GM23338 (cell line): Measurements from ENCODE around the gene EEPD1. TPM values are rescaled to one million over a fixed set of nuclear protein-coding genes. Genes with fewer than 3 reads are reported as not detected.
A peak's percentile ranks its signal among the peaks of the same experiment; 100 is the strongest.

Experiments
- ATAC-seq: fragments of 200-7000 bp; cut with Tn5 transposase; 3 replicates; pipeline ENCODE4 v1.9.1; 2020
- DNase-seq: peaks from one replicate; pipeline ENCODE4 v3.0.0-alpha.2; 2015; ENCODE audit warnings: low spot score
- H2AFZ ChIP-seq: fragments of 200-600 bp; sonication (generic); 2 replicates; pipeline ENCODE4 v1.8.0; 2016; ENCODE audit warnings: antibody characterized with exemption, mild to moderate bottlenecking, moderate library complexity
- H3F3A ChIP-seq: fragments of 200-600 bp; sonication (generic); replicated peaks from 2 replicates; pipeline ENCODE4 v1.8.0; 2017; ENCODE audit warnings: antibody characterized with exemption, mixed run types, low read depth
- H3K27ac ChIP-seq: fragments of 200-600 bp; sonication (generic); 2 replicates; pipeline ENCODE4 v1.6.1; 2016; ENCODE audit warnings: low read depth
- H3K27me3 ChIP-seq: fragments of 200-600 bp; sonication (generic); 2 replicates; pipeline ENCODE4 v1.8.0; 2016; ENCODE audit warnings: mild to moderate bottlenecking, mixed run types, moderate library complexity; ENCODE audit not compliant: insufficient read depth
- H3K36me3 ChIP-seq: fragments of 200-600 bp; sonication (generic); 2 replicates; pipeline ENCODE4 v1.8.0; 2016; ENCODE audit warnings: mild to moderate bottlenecking; ENCODE audit not compliant: insufficient read depth
- H3K4me1 ChIP-seq: fragments of 200-600 bp; sonication (generic); 2 replicates; pipeline ENCODE4 v1.8.0; 2016; ENCODE audit warnings: mild to moderate bottlenecking, moderate library complexity; ENCODE audit not compliant: insufficient read depth
- H3K4me2 ChIP-seq: fragments of 200-600 bp; sonication (generic); 2 replicates; pipeline ENCODE4 v1.7.1; 2017; ENCODE audit warnings: mixed run types
- H3K4me3 ChIP-seq: fragments of 200-600 bp; sonication (generic); 2 replicates; pipeline ENCODE4 v1.6.1; 2016; ENCODE audit warnings: mixed run types
- H3K79me2 ChIP-seq: fragments of 200-600 bp; sonication (generic); replicated peaks from 2 replicates; pipeline ENCODE4 v1.8.0; 2017; ENCODE audit warnings: mild to moderate bottlenecking; ENCODE audit not compliant: insufficient read depth
- H3K9me2 ChIP-seq: fragments of 200-600 bp; sonication (generic); 2 replicates; pipeline ENCODE4 v1.8.0; 2017; ENCODE audit not compliant: insufficient read depth
- H4K20me1 ChIP-seq: fragments of 200-600 bp; sonication (generic); replicated peaks from 2 replicates; pipeline ENCODE4 v1.8.0; 2017; ENCODE audit warnings: mild to moderate bottlenecking; ENCODE audit not compliant: insufficient read depth
- H3K27ac Mint-ChIP-seq: 2 replicates; pipeline ENCODE4 v1.8.0; 2020; ENCODE audit warnings: inconsistent platforms, mild to moderate bottlenecking, moderate library complexity, mixed read lengths
- H3K27me3 Mint-ChIP-seq: 3 replicates; pipeline ENCODE4 v1.8.0; 2022; ENCODE audit warnings: low read depth, mild to moderate bottlenecking, moderate library complexity, mixed read lengths, inconsistent platforms; ENCODE audit not compliant: insufficient read depth, poor library complexity
- H3K36me3 Mint-ChIP-seq: 3 replicates; pipeline ENCODE4 v1.8.0; 2021; ENCODE audit warnings: low read depth, mild to moderate bottlenecking, inconsistent platforms, moderate library complexity, mixed read lengths
- H3K4me1 Mint-ChIP-seq: 3 replicates; pipeline ENCODE4 v1.8.0; 2020; ENCODE audit warnings: mild to moderate bottlenecking, inconsistent platforms, mixed read lengths
- H3K4me3 Mint-ChIP-seq: 3 replicates; pipeline ENCODE4 v1.8.0; 2021; ENCODE audit warnings: moderate library complexity, mild to moderate bottlenecking, inconsistent platforms, mixed read lengths
- H3K9me3 Mint-ChIP-seq: 3 replicates; pipeline ENCODE4 v1.8.0; 2020; ENCODE audit warnings: moderate library complexity, mild to moderate bottlenecking, inconsistent platforms, mixed read lengths
- CREB1 ChIP-seq: fragments of 250-450 bp; sonication (Bioruptor Pico); IDR thresholded peaks from 2 replicates; pipeline ENCODE4 v1.5.0; 2020; ENCODE audit warnings: low read depth, mild to moderate bottlenecking, moderate library complexity
- EZH2 ChIP-seq: fragments of 200-600 bp; sonication (generic); IDR thresholded peaks from one replicate; pipeline ENCODE4 v1.8.0; 2017; ENCODE audit warnings: antibody characterized with exemption, mild to moderate bottlenecking, low read depth; ENCODE audit not compliant: unreplicated experiment
- EZH2phosphoT487 ChIP-seq: fragments of 200-600 bp; sonication (generic); IDR thresholded peaks from one replicate; pipeline ENCODE4 v1.8.1; 2018; ENCODE audit warnings: antibody characterized with exemption; ENCODE audit not compliant: unreplicated experiment
- JUNB ChIP-seq: IDR thresholded peaks from one replicate; pipeline ENCODE4 v1.6.1; 2016; ENCODE audit warnings: antibody characterized with exemption; ENCODE audit not compliant: unreplicated experiment
- POLR2AphosphoS5 ChIP-seq: IDR thresholded peaks from 2 replicates; pipeline ENCODE4 v1.6.1; 2016; ENCODE audit warnings: antibody characterized with exemption, low read depth
- ZNF114 ChIP-seq: fragments of 250-450 bp; sonication (Bioruptor Pico); IDR thresholded peaks from 2 replicates; pipeline ENCODE4 v1.5.0; 2020; ENCODE audit warnings: mild to moderate bottlenecking, moderate library complexity
- polyA plus RNA-seq: library from polyadenylated mRNA; unstranded; fragments of >200 nt; fragmentation: Nextera tagmentation; extraction: Ambion mirVana; gene quantifications from 2 replicates; pipeline ENCODE4 v1.2.1, GENCODE V29; 2016
- total RNA-seq: library from RNA; depleted of rRNA; stranded (reverse); fragments of >200 nt; shearing (Covaris generic); gene quantifications from 2 replicates; pipeline ENCODE4 v1.2.3, GENCODE V29; 2014
- TF ChIP-seq, protein P1 (sequence below): fragments of 250-450 bp; sonication (Bioruptor Pico); IDR thresholded peaks from 2 replicates; pipeline ENCODE4 v1.5.0; 2020; ENCODE audit warnings: mild to moderate bottlenecking, moderate library complexity
- TF ChIP-seq, protein P2 (sequence below): IDR thresholded peaks from 2 replicates; pipeline ENCODE4 v1.6.1; 2016; ENCODE audit warnings: antibody characterized with exemption

Gene EEPD1
- total and polyA plus RNA-seq, 2 experiments from 2014 or later: 4.1 to 17.1 TPM

DNA sequence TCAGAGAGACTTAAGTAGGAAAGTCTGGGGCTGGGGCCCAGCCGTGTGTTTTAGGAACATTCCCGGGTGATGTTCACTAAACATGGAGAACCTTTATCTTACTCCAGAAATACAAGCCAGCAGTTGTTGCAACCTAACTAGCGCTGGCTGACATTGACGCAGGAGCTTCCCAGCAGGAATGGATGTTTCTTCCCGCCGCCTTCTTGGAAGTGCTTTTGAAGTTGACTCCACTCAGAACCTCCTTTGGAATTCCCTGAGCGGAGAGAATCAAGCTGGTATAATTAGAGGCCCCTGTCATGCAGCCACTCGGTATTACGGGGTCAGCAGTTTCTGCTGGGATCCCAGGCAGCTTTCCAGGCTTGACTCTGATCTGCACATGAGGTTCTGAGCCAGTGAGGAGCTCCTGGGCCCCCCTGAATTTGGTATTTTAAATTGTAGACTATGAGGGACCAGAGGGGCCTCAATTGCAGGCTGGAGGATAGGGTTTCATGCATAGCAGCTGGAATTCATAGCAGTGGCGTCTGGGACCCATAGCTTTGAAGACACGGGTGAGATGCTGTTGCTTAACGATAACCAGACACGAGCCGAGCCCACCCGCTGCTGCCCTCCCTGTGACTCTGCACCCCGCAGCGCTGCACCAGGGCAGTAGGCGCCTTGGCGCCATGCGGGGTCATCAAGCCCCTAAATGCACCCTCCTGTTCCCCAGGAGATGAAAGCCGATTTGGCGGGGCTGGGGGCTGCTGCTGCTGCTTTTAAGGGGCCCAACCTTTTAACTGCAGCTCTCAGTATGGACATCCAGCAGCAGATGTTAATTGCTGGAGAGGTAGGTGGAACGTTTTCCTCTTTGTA, 61.8 kb downstream of the EEPD1 start (continued):
- TF ChIP-seq, protein P1, sequence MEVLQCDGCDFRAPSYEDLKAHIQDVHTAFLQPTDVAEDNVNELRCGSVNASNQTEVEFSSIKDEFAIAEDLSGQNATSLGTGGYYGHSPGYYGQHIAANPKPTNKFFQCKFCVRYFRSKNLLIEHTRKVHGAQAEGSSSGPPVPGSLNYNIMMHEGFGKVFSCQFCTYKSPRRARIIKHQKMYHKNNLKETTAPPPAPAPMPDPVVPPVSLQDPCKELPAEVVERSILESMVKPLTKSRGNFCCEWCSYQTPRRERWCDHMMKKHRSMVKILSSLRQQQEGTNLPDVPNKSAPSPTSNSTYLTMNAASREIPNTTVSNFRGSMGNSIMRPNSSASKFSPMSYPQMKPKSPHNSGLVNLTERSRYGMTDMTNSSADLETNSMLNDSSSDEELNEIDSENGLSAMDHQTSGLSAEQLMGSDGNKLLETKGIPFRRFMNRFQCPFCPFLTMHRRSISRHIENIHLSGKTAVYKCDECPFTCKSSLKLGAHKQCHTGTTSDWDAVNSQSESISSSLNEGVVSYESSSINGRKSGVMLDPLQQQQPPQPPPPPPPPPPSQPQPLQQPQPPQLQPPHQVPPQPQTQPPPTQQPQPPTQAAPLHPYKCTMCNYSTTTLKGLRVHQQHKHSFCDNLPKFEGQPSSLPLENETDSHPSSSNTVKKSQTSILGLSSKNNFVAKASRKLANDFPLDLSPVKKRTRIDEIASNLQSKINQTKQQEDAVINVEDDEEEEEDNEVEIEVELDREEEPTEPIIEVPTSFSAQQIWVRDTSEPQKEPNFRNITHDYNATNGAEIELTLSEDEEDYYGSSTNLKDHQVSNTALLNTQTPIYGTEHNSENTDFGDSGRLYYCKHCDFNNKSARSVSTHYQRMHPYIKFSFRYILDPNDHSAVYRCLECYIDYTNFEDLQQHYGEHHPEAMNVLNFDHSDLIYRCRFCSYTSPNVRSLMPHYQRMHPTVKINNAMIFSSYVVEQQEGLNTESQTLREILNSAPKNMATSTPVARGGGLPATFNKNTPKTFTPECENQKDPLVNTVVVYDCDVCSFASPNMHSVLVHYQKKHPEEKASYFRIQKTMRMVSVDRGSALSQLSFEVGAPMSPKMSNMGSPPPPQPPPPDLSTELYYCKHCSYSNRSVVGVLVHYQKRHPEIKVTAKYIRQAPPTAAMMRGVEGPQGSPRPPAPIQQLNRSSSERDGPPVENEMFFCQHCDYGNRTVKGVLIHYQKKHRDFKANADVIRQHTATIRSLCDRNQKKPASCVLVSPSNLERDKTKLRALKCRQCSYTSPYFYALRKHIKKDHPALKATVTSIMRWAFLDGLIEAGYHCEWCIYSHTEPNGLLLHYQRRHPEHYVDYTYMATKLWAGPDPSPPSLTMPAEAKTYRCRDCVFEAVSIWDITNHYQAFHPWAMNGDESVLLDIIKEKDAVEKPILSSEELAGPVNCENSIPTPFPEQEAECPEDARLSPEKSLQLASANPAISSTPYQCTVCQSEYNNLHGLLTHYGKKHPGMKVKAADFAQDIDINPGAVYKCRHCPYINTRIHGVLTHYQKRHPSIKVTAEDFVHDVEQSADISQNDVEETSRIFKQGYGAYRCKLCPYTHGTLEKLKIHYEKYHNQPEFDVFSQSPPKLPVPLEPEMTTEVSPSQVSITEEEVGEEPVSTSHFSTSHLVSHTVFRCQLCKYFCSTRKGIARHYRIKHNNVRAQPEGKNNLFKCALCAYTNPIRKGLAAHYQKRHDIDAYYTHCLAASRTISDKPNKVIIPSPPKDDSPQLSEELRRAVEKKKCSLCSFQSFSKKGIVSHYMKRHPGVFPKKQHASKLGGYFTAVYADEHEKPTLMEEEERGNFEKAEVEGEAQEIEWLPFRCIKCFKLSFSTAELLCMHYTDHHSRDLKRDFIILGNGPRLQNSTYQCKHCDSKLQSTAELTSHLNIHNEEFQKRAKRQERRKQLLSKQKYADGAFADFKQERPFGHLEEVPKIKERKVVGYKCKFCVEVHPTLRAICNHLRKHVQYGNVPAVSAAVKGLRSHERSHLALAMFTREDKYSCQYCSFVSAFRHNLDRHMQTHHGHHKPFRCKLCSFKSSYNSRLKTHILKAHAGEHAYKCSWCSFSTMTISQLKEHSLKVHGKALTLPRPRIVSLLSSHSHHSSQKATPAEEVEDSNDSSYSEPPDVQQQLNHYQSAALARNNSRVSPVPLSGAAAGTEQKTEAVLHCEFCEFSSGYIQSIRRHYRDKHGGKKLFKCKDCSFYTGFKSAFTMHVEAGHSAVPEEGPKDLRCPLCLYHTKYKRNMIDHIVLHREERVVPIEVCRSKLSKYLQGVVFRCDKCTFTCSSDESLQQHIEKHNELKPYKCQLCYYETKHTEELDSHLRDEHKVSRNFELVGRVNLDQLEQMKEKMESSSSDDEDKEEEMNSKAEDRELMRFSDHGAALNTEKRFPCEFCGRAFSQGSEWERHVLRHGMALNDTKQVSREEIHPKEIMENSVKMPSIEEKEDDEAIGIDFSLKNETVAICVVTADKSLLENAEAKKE (CRISPR knock-in tag): no peak
- TF ChIP-seq JUNB (no peak), CREB1 (CRISPR knock-in tag) (no peak), ZNF114 (CRISPR knock-in tag) (no peak), EZH2phosphoT487 (no peak), EZH2 (no peak)
- TF ChIP-seq, protein P2, sequence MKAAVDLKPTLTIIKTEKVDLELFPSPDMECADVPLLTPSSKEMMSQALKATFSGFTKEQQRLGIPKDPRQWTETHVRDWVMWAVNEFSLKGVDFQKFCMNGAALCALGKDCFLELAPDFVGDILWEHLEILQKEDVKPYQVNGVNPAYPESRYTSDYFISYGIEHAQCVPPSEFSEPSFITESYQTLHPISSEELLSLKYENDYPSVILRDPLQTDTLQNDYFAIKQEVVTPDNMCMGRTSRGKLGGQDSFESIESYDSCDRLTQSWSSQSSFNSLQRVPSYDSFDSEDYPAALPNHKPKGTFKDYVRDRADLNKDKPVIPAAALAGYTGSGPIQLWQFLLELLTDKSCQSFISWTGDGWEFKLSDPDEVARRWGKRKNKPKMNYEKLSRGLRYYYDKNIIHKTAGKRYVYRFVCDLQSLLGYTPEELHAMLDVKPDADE: no peak

DNA sequence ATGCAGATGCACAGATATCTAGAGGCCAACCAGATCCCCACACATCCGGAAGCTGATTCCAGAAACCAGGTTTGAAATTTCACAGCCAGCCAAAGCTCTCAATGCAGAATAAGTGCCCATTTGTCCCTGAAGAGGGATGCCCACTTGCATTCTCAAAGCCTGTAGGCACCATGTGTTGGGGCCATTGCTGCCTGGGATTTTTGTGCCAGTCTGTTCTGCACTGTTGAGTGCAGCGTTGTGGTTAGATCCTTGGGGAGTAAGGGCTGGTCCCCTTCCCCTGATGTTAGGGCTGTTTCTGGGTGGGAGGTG, 62.4 kb downstream of the EEPD1 start:
- H3K36me3 Mint-ChIP-seq: peaks cover 6% of the 10 kb centered on the region; the same call in 2 of the 3 replicates
- peaks cover 7% of the 10 kb centered on the region for H3K27me3 Mint-ChIP-seq
- DNase-seq: no peak
- no peaks in the 10 kb centered on the region; the same call in 1 of the 2 replicates for H4K20me1 ChIP-seq
- H3K4me3 ChIP-seq: no peak overlapping the region
- H3K9me3 Mint-ChIP-seq: no peaks in the 10 kb centered on the region; the same call in 2 of the 3 replicates
- H3K4me1 ChIP-seq: peaks cover 28% of the 10 kb centered on the region
- no peaks in the 10 kb centered on the region for H3K9me2 ChIP-seq
- no peaks in the 10 kb centered on the region for H3K79me2 ChIP-seq
- H2AFZ ChIP-seq: no peak overlapping the region
- no peak overlapping the region for H3K4me3 Mint-ChIP-seq
- peak; percentile 29; the same call in 2 of the 3 replicates for ATAC-seq
- no peaks in the 10 kb centered on the region for H3K36me3 ChIP-seq
- no peaks in the 10 kb centered on the region for H3K27me3 ChIP-seq
- no peaks in the 10 kb centered on the region for H3F3A ChIP-seq
- H3K27ac ChIP-seq: no peak overlapping the region
- H3K27ac Mint-ChIP-seq: 0 out of 2 replicates have a peak overlapping the region, but pooled peaks have one; percentile 13
- H3K4me1 Mint-ChIP-seq: peaks cover 42% of the 10 kb centered on the region
- H3K4me2 ChIP-seq: peak overlapping the region; percentile 22
- no peak for TF ChIP-seq CREB1 (CRISPR knock-in tag)
- TF ChIP-seq POLR2AphosphoS5: no peak
- no peak for TF ChIP-seq ZNF114 (CRISPR knock-in tag)
- TF ChIP-seq, protein P2: no peak
